Bronchial epithelial cell (primary cell): ENCODE results near the gene DAB1. TPM values are rescaled to one million over a fixed set of nuclear protein-coding genes. Genes with fewer than 3 reads are reported as not detected.

Experiments
- DNase-seq: peaks from one replicate; pipeline ENCODE4 v3.0.0-alpha.2; 2010; ENCODE audit warnings: low read depth
- FAIRE-seq: peaks from 2 replicates; lab custom pipeline; 2011; peaks lifted over from hg19 to GRCh38; lab: Jason Lieb, UNC
- H3K27me3 ChIP-seq: 2 replicates; pipeline ENCODE4 v1.5.1; 2011; ENCODE audit warnings: low read length; ENCODE audit not compliant: control insufficient read depth, insufficient read depth
- H3K36me3 ChIP-seq: 2 replicates; pipeline ENCODE4 v1.5.1; 2011; ENCODE audit warnings: low read length; ENCODE audit not compliant: control insufficient read depth, insufficient read depth
- H3K4me3 ChIP-seq: 2 replicates; pipeline ENCODE4 v1.5.1; 2011; ENCODE audit warnings: mild to moderate bottlenecking, low read depth, low read length, control low read depth
- CTCF ChIP-seq: IDR thresholded peaks from 2 replicates; pipeline ENCODE4 v1.5.1; 2011; ENCODE audit warnings: mild to moderate bottlenecking, moderate library complexity, low read length, control low read depth, inconsistent platforms; ENCODE audit not compliant: insufficient read depth, severe bottlenecking
- total RNA-seq: library from RNA; depleted of rRNA; stranded (reverse); fragments of >200 nt; gene quantifications from 2 replicates; pipeline ENCODE4 v1.2.1, GENCODE V29; 2014

DAB1 gene
- 0.13 TPM in 1 of 2 replicates, not detected in the other for total RNA-seq

DNA sequence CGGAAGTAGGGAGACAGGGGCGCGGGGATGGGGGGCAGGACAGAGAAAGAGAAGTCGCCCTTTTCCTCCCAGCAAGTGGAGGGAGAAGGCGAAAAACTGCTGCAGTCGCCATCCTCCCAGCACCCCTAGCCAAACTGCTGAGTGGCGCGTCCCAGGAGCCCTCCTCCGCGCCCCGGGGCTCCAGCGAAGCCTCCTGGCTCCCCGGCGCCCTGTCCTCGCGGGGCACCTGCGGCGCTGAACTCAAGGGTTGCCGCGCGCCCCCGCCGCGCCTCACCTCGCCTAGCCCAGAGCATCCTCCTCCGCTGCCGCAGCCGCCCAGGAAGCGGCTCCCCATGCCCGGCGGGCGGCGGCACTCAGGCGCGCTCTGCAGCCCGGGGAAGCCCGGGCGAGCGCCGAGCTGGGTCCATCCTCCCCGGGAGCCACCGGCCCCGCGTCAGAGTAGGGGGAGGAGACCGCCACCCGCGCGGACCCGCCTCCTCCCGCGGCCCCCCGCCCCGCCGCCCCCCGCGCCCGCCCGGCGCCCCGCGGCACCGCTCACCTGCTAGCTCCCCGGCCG is at the start of gene DAB1:
DAB1 (minus strand) TSS at position 405 of the 556 bp plus-strand sequence. CDS start 133,030 bp downstream, outside the sequence.
- no peak within 1 kb of the TSS for H3K4me3 ChIP-seq
- peaks cover 22% of the 10 kb centered on the region for H3K27me3 ChIP-seq
- DNase-seq = no peak
- FAIRE-seq = no peak
- TF ChIP-seq CTCF = no peak
- H3K36me3 ChIP-seq = no peaks in the 10 kb centered on the region

GRCh38 chr1:57473448-57473847 is 49.6 kb upstream of the DAB1 start:
- H3K27me3 ChIP-seq = no peaks in the 10 kb centered on the region
- H3K4me3 ChIP-seq = no peak overlapping the region
- H3K36me3 ChIP-seq = no peaks in the 10 kb centered on the region
- TF ChIP-seq CTCF = no peak
- DNase-seq (no peak), FAIRE-seq (no peak)

- no peaks in the 10 kb centered on the region for H3K27me3 ChIP-seq
- FAIRE-seq = no peak
- no peak for DNase-seq
- H3K36me3 ChIP-seq = no peaks in the 10 kb centered on the region
- no peak for TF ChIP-seq CTCF
- H3K4me3 ChIP-seq = no peak overlapping the region
Observed at GRCh38 chr1:57471995-57472394, 48.1 kb upstream of the DAB1 start.

- Histone ChIP-seq H3K27me3 (no peaks in the 10 kb centered on the region), H3K4me3 (no peak overlapping the region), H3K36me3 (no peaks in the 10 kb centered on the region)
- FAIRE-seq (no peak), DNase-seq (no peak)
- no peak for TF ChIP-seq CTCF
Observed at GRCh38 chr1:57470036-57470435, 46.2 kb upstream of the DAB1 start.

DNA sequence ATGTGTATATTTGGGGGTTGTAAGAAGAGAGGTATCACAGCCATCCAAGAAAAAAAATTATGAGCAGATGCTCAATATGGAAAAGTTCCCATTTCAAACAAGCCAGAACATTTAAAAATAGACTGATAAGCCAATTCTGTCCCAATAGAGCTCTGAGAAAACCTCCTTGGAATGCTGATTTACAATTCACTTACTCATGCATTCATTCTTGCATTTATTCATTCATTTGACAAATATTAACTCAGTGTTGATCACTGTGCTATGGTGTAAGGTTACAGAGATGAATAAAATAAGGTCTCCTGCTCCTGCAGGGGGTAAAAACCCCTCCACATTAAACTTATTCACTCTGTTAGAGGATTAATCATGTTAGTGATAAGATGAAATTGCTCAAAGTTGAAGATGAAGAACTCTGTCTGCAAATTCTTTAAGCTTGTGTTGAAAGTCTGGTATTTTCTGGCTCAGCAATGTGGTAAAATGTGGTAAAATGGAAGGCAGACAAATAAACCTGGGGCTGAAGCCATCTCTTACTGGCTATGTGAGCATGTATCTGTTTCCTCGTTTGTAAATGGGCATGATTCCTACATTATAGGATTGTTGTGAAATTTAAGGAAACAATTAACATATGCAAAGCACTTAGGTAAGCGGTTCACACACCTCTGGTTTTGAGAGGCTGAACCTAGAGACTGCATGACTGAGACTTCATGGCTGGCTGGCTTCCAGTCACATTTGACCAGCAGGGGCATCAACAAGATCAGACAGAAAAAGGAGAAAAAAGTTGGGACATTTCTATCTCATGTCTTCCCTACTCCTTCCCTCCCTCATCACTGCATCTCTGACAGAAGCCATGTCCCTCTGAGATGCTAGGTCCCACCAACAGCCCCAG is 45.0 kb upstream of the DAB1 start:
- no peak overlapping the region for H3K4me3 ChIP-seq
- no peak for FAIRE-seq
- TF ChIP-seq CTCF = no peak
- H3K36me3 ChIP-seq = no peaks in the 10 kb centered on the region
- peak; percentile 36 for DNase-seq
- H3K27me3 ChIP-seq = no peaks in the 10 kb centered on the region
